ENCODE data around the gene GRID2. TPM values are rescaled to one million over a fixed set of nuclear protein-coding genes. Genes with fewer than 3 reads are reported as not detected.

Gene GRID2
- polyA plus RNA-seq, 1 of the 3 experiments (the other 2 are of a cell fraction) = not detected

DNA sequence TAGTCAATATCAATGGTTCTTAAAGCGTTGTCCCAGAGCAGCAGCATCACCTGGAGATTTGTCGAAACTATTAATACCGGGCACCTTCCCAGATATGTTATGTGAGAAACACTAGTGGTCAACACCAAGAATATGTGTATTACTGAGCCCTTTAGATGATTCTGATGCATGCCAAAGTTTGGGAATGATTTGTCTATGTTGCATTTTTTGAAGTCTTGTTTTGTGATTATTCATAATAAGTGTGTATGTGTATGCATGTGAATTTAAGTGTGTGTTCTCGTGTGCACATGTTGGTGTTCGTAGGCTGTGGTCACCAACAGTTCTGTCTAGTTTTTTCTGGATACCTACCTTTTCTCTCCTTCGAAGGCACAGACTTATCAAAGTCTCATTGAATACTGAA, 749.4 kb downstream of the GRID2 start:
- H3K27me3 ChIP-seq (ENCODE audit: insufficient read depth) = no peaks in the 10 kb centered on the region
- no peaks in the 10 kb centered on the region; the same call in 1 of the 2 replicates for H3K79me2 ChIP-seq (ENCODE audit: insufficient read depth)
- no peaks in the 10 kb centered on the region for H3F3A ChIP-seq (replicated peaks; ENCODE audit: insufficient read depth)
- H3K9me3 ChIP-seq = no peaks in the 10 kb centered on the region
- no peaks in the 10 kb centered on the region for H3K9me2 ChIP-seq
- DNase-seq = no peak
- POLR2A ChIA-PET = no interaction called here
- no peak overlapping the region for H2AFZ ChIP-seq (ENCODE audit: low read depth)
- H3K4me3 ChIP-seq (ENCODE audit: low read depth in 2 of 2, low read length in 1 of 2) = no peak overlapping the region
- no peak overlapping the region for H3K27ac ChIP-seq (ENCODE audit: low read depth in 2 of 2, low read length in 1 of 2)
- H3K4me1 ChIP-seq (ENCODE audit: control insufficient read depth in 1 of 2, insufficient read depth in 2 of 2, low read depth in 1 of 2, low read length in 1 of 2) = no peaks in the 10 kb centered on the region
- no peaks in the 10 kb centered on the region for H3K36me3 ChIP-seq (replicated peaks in 1 of 2; ENCODE audit: control insufficient read depth in 1 of 2, insufficient read depth in 2 of 2, low read length in 1 of 2)
- CTCF ChIA-PET = no interaction called here
- TF ChIP-seq FOXJ3 (CRISPR knock-in tag; IDR thresholded peaks at IDR 0.05) (no peak), RFX5 (IDR thresholded peaks at IDR 0.05; ENCODE audit: low read length) (no peak), RXRA (IDR thresholded peaks at IDR 0.05; ENCODE audit: borderline replicate concordance, low read depth) (no peak), CHD2 (IDR thresholded peaks at IDR 0.05; ENCODE audit: low read length, partially characterized antibody) (no peak)
- TF ChIP-seq, protein P1, sequence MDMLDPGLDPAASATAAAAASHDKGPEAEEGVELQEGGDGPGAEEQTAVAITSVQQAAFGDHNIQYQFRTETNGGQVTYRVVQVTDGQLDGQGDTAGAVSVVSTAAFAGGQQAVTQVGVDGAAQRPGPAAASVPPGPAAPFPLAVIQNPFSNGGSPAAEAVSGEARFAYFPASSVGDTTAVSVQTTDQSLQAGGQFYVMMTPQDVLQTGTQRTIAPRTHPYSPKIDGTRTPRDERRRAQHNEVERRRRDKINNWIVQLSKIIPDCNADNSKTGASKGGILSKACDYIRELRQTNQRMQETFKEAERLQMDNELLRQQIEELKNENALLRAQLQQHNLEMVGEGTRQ (IDR thresholded peaks at IDR 0.05; ENCODE audit: borderline replicate concordance, low read depth, low read length) = no peak
- no peaks in the 10 kb centered on the region for H4K20me1 ChIP-seq (ENCODE audit: insufficient read depth)
- no peak overlapping the region for H3K9ac ChIP-seq
- 47% methylated on average over 4 of the region's 6 CpGs for WGBS (ENCODE audit: low lambda C conversion rate)
- no peak overlapping the region for H3K4me2 ChIP-seq

DNA sequence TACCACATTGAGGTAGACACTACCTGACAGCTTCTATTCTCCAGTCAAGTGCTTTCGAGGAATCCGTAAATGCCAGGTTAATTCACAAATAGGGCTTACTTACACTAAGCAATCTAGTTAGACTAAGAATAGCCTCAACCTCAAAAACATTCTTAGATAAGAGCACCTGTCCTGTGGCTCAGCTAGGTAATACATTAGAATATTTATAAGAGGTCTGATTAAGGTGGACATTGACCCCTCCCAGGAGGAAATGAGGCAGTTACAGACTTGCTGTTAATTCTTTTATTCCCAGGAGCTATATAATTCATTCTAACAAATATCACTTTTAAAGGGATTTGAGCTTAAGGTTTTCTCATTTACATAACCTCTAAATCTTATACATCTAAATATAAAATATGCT, 758.1 kb downstream of the GRID2 start:
- Histone ChIP-seq H3F3A (replicated peaks; ENCODE audit: insufficient read depth) (no peaks in the 10 kb centered on the region), H3K9me2 (no peaks in the 10 kb centered on the region), H3K9ac (no peak overlapping the region), H3K4me3 (ENCODE audit: low read depth in 2 of 2, low read length in 1 of 2) (no peak overlapping the region), H3K27me3 (ENCODE audit: insufficient read depth) (no peaks in the 10 kb centered on the region), H3K9me3 (no peaks in the 10 kb centered on the region), H3K4me2 (no peak overlapping the region), H2AFZ (ENCODE audit: low read depth) (no peak overlapping the region), H4K20me1 (ENCODE audit: insufficient read depth) (no peaks in the 10 kb centered on the region), H3K79me2 (ENCODE audit: insufficient read depth) (no peaks in the 10 kb centered on the region; the same call in 1 of the 2 replicates), H3K4me1 (ENCODE audit: control insufficient read depth in 1 of 2, insufficient read depth in 2 of 2, low read depth in 1 of 2, low read length in 1 of 2) (no peaks in the 10 kb centered on the region; a peak in 1 of 4 replicates), H3K36me3 (replicated peaks in 1 of 2; ENCODE audit: control insufficient read depth in 1 of 2, insufficient read depth in 2 of 2, low read length in 1 of 2) (no peaks in the 10 kb centered on the region), H3K27ac (ENCODE audit: low read depth in 2 of 2, low read length in 1 of 2) (no peak overlapping the region)
- TF ChIP-seq ELF1 (IDR thresholded peaks at IDR 0.05) (no peak), YY1 (IDR thresholded peaks at IDR 0.05; ENCODE audit: low read depth) (no peak), RFX5 (IDR thresholded peaks at IDR 0.05; ENCODE audit: low read length) (no peak), TEAD4 (IDR thresholded peaks at IDR 0.05; ENCODE audit: borderline replicate concordance, insufficient read depth) (no peak)
- TF ChIP-seq, protein P2, sequence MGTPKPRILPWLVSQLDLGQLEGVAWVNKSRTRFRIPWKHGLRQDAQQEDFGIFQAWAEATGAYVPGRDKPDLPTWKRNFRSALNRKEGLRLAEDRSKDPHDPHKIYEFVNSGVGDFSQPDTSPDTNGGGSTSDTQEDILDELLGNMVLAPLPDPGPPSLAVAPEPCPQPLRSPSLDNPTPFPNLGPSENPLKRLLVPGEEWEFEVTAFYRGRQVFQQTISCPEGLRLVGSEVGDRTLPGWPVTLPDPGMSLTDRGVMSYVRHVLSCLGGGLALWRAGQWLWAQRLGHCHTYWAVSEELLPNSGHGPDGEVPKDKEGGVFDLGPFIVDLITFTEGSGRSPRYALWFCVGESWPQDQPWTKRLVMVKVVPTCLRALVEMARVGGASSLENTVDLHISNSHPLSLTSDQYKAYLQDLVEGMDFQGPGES (IDR thresholded peaks at IDR 0.05; ENCODE audit: low read depth, low read length) = no peak
- TF ChIP-seq, protein P3, sequence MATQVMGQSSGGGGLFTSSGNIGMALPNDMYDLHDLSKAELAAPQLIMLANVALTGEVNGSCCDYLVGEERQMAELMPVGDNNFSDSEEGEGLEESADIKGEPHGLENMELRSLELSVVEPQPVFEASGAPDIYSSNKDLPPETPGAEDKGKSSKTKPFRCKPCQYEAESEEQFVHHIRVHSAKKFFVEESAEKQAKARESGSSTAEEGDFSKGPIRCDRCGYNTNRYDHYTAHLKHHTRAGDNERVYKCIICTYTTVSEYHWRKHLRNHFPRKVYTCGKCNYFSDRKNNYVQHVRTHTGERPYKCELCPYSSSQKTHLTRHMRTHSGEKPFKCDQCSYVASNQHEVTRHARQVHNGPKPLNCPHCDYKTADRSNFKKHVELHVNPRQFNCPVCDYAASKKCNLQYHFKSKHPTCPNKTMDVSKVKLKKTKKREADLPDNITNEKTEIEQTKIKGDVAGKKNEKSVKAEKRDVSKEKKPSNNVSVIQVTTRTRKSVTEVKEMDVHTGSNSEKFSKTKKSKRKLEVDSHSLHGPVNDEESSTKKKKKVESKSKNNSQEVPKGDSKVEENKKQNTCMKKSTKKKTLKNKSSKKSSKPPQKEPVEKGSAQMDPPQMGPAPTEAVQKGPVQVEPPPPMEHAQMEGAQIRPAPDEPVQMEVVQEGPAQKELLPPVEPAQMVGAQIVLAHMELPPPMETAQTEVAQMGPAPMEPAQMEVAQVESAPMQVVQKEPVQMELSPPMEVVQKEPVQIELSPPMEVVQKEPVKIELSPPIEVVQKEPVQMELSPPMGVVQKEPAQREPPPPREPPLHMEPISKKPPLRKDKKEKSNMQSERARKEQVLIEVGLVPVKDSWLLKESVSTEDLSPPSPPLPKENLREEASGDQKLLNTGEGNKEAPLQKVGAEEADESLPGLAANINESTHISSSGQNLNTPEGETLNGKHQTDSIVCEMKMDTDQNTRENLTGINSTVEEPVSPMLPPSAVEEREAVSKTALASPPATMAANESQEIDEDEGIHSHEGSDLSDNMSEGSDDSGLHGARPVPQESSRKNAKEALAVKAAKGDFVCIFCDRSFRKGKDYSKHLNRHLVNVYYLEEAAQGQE (IDR thresholded peaks at IDR 0.05; ENCODE audit: low read depth, low read length) = no peak
- TF ChIP-seq, protein P4, sequence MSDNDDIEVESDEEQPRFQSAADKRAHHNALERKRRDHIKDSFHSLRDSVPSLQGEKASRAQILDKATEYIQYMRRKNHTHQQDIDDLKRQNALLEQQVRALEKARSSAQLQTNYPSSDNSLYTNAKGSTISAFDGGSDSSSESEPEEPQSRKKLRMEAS (IDR thresholded peaks at IDR 0.05; ENCODE audit: low read depth) = no peak
- CTCF ChIA-PET = no interaction called here
- DNase-seq = no peak
- POLR2A ChIA-PET = no interaction called here
- WGBS (ENCODE audit: low lambda C conversion rate) = 90% methylated on average over 2 of the region's 2 CpGs

Data from SK-N-SH (cell line).